ENCODE data around the gene XCL2.

DNA sequence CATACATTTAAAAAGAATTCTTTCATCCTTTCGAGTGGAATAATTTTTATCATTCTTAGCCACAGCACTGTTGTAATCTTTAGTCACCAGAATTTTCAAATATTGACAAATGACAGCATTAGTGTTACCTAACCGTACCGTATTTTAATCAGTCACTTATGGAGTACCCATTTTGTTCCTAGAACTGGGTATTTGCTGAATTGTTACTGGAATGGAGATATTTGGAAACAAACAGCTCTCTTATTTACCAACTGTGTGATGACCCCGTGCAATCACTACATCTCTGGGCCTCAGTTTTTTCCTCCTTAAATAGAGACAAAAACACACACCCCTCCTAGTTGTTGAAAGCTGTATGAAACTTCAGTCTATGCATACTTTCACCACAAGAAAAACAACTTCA is 7.9 kb upstream of the XCL2 start:
- TF ChIP-seq CTCF (IDR thresholded peaks at IDR 0.05) (no peak), POLR2A (IDR thresholded peaks at IDR 0.05) (no peak), POLR2AphosphoS5 (IDR thresholded peaks at IDR 0.05) (no peak), EP300 (IDR thresholded peaks at IDR 0.05) (no peak)

All from stomach (tissue), 4 donors.